Endothelial cell (in vitro differentiated cells): ENCODE data around the gene DYNC2H1. TPM values are rescaled to one million over a fixed set of nuclear protein-coding genes. Genes with fewer than 3 reads are reported as not detected.

Experiments used
- DNase-seq: peaks from one replicate; pipeline ENCODE4 v3.0.0; 2021; ENCODE audit warnings: low spot score
- H3K27ac Mint-ChIP-seq: one replicate; pipeline ENCODE4 v1.8.0; 2021; ENCODE audit warnings: mixed read lengths, inconsistent platforms; ENCODE audit not compliant: unreplicated experiment
- H3K27me3 Mint-ChIP-seq: one replicate; pipeline ENCODE4 v1.8.0; 2021; ENCODE audit warnings: mild to moderate bottlenecking, moderate library complexity, mixed read lengths, inconsistent platforms; ENCODE audit not compliant: unreplicated experiment
- H3K36me3 Mint-ChIP-seq: one replicate; pipeline ENCODE4 v1.8.0; 2021; ENCODE audit warnings: mild to moderate bottlenecking, low read depth, mixed read lengths, inconsistent platforms; ENCODE audit not compliant: unreplicated experiment
- H3K4me1 Mint-ChIP-seq: one replicate; pipeline ENCODE4 v1.8.0; 2021; ENCODE audit warnings: mild to moderate bottlenecking, mixed read lengths, inconsistent platforms; ENCODE audit not compliant: unreplicated experiment
- H3K4me3 Mint-ChIP-seq: one replicate; pipeline ENCODE4 v1.8.0; 2021; ENCODE audit warnings: mild to moderate bottlenecking, mixed read lengths, inconsistent platforms; ENCODE audit not compliant: unreplicated experiment
- H3K9me3 Mint-ChIP-seq: one replicate; pipeline ENCODE4 v1.8.0; 2021; ENCODE audit warnings: mixed read lengths, inconsistent platforms; ENCODE audit not compliant: unreplicated experiment
- CTCF ChIP-seq: fragments of 200-600 bp; sonication (generic); IDR thresholded peaks from one replicate; pipeline ENCODE4 v1.5.0; 2021; ENCODE audit warnings: antibody characterized with exemption; ENCODE audit not compliant: unreplicated experiment
- total RNA-seq: library from RNA; stranded (reverse); fragmentation: NEBNext Ultra II Directional; extraction: Animal tissue kit (Norgen Biotek cat#: 25700); gene quantifications from one replicate; pipeline ENCODE4 v1.2.1, GENCODE V29; 2021; ENCODE audit not compliant: unreplicated experiment

Gene DYNC2H1
- total RNA-seq, 1 donor from 2014 or later = 7.9 TPM

GRCh38 chr11:103202048-103202651 is 92.9 kb downstream of the DYNC2H1 start:
- no peaks in the 10 kb centered on the region for H3K36me3 Mint-ChIP-seq
- no peak for DNase-seq
- no peaks in the 10 kb centered on the region for H3K27me3 Mint-ChIP-seq
- H3K27ac Mint-ChIP-seq = no peak overlapping the region
- no peaks in the 10 kb centered on the region for H3K4me1 Mint-ChIP-seq
- no peak overlapping the region for H3K4me3 Mint-ChIP-seq
- peak; percentile 49 for TF ChIP-seq CTCF
- no peaks in the 10 kb centered on the region for H3K9me3 Mint-ChIP-seq

- Mint-ChIP-seq H3K36me3 (no peaks in the 10 kb centered on the region), H3K27ac (no peak overlapping the region), H3K4me3 (no peak overlapping the region), H3K27me3 (no peaks in the 10 kb centered on the region), H3K4me1 (no peaks in the 10 kb centered on the region), H3K9me3 (no peaks in the 10 kb centered on the region)
- no peak for TF ChIP-seq CTCF
- DNase-seq = no peak
Measured at GRCh38 chr11:103210543-103210942, 101.3 kb downstream of the DYNC2H1 start.

- Mint-ChIP-seq H3K4me3 (no peak overlapping the region), H3K36me3 (no peaks in the 10 kb centered on the region), H3K4me1 (no peaks in the 10 kb centered on the region), H3K9me3 (no peaks in the 10 kb centered on the region), H3K27ac (no peak overlapping the region), H3K27me3 (no peaks in the 10 kb centered on the region)
- TF ChIP-seq CTCF = no peak
- DNase-seq = no peak
Measured at GRCh38 chr11:103215812-103216211, 106.6 kb downstream of the DYNC2H1 start.

- Mint-ChIP-seq H3K4me3 (no peak overlapping the region), H3K36me3 (no peaks in the 10 kb centered on the region), H3K9me3 (no peaks in the 10 kb centered on the region), H3K4me1 (no peaks in the 10 kb centered on the region), H3K27ac (no peak overlapping the region), H3K27me3 (no peaks in the 10 kb centered on the region)
- TF ChIP-seq CTCF = no peak
- no peak for DNase-seq
Measured at GRCh38 chr11:103220133-103220532, 110.9 kb downstream of the DYNC2H1 start.

GRCh38 chr11:103222806-103223205 is 113.6 kb downstream of the DYNC2H1 start:
- no peak overlapping the region for H3K27ac Mint-ChIP-seq

More at GRCh38 chr11:103222806-103223205, 113.6 kb downstream of the DYNC2H1 start:
- Mint-ChIP-seq H3K27me3 (no peaks in the 10 kb centered on the region), H3K9me3 (no peaks in the 10 kb centered on the region), H3K4me3 (no peak overlapping the region), H3K4me1 (no peaks in the 10 kb centered on the region), H3K36me3 (no peaks in the 10 kb centered on the region)
- TF ChIP-seq CTCF = no peak
- no peak for DNase-seq
